T-helper 17 cell (primary cell): ENCODE results near the gene CHMP6. TPM values are rescaled to one million over a fixed set of nuclear protein-coding genes. Genes with fewer than 3 reads are reported as not detected.
"Not testable (repeated sequence)": the region's sequence is repeated elsewhere in the genome, so short reads cannot be mapped to it uniquely, and the experiment has no call there.

Experiments used
- ATAC-seq: fragments of 150-1000 bp; cut with Tn5 transposase; 2 replicates; pipeline ENCODE4 v1.10.0; 2021; ENCODE audit warnings: mild to moderate bottlenecking, moderate library complexity
- DNase-seq, 3 donors: peaks; one replicate each; pipeline versions ENCODE4 v3.0.0 to v3.0.0-alpha.2; 2020 to 2021
- H3K9me3 ChIP-seq: one replicate; pipeline ENCODE4 v1.7.0; 2013; ENCODE audit warnings: low read length, mild to moderate bottlenecking; ENCODE audit not compliant: control insufficient read depth, poor library complexity, severe bottlenecking
- H3K27ac Mint-ChIP-seq: one replicate; pipeline ENCODE4 v1.8.0; 2022; ENCODE audit warnings: mild to moderate bottlenecking, moderate library complexity, mixed read lengths
- H3K27me3 Mint-ChIP-seq: one replicate; pipeline ENCODE4 v1.8.0; 2022; ENCODE audit warnings: mixed read lengths
- H3K36me3 Mint-ChIP-seq: one replicate; pipeline ENCODE4 v1.8.0; 2022; ENCODE audit warnings: low read depth, mixed read lengths
- H3K4me1 Mint-ChIP-seq: one replicate; pipeline ENCODE4 v1.8.0; 2022; ENCODE audit warnings: mild to moderate bottlenecking, mixed read lengths
- H3K4me3 Mint-ChIP-seq: one replicate; pipeline ENCODE4 v1.8.0; 2022; ENCODE audit warnings: mild to moderate bottlenecking, moderate library complexity, mixed read lengths
- total RNA-seq, 4 donors: library from RNA in 2 of 4; stranded (reverse) in 2 of 4; gene quantifications; one replicate each; pipeline ENCODE4 v1.2.3 and lab custom pipeline; 2022 to 2026

Gene CHMP6
- total RNA-seq, 2 donors from 2014 or later = 21.0 to 25.6 TPM

DNA sequence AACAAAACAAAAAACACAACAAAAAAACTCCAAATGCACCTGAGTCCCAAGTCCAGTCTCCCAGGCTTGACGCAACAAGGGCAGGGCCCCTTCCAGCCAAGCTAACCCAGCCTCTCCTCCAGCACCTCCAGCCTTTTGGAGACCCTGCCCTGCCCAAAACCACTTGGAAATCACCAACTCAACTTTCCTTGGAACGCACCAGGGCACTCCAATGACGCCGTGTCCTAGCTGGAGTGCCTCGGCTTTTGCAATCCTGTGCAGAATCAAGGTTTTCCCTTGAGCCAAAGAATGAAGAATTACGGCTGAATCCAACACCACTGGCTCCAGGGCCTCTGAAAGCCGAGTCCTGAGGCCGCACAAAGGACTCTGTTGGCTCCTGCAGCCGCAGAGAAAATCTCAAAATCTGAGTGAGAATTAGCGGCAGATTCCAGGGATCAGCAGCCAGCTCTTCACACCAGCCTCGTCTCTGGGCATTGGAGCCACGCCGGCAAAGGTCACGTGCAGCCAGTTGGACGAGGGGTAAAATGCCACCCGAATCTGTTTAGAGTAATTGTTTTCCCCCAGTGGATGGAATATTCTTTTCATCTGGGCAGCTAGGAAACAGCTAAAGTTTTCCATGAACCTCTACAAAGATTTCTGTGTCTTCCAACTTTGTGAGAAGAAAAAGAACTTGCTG lies 33.6 kb downstream of the CHMP6 start:
- H3K36me3 Mint-ChIP-seq = no peaks in the 10 kb centered on the region
- DNase-seq (no peak), ATAC-seq (no peak)
- H3K4me1 Mint-ChIP-seq = peaks cover 6% of the 10 kb centered on the region
- H3K4me3 Mint-ChIP-seq = no peak overlapping the region
- H3K27me3 Mint-ChIP-seq = peaks cover 27% of the 10 kb centered on the region
- no peak overlapping the region for H3K27ac Mint-ChIP-seq
- no peaks in the 10 kb centered on the region for H3K9me3 ChIP-seq

DNA sequence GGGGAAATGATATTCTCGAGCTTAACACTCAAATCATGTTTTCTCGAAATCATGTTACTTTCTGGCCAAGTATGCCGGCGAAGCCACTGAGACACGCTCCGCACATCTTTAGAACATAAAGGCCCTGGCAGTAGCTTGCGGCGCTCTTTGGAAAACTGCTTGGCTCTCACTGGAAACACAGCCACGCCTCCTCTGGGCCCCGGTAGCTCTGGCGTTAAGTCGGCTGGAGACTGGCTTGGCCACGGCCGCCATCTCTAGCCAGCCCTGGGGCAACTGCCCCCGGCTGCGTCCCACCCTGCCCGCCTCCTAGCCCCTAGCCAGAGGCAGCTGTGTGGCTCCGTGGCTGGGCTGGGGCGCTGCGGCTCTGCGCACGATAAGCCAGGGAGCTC lies 34.1 kb downstream of the CHMP6 start:
- DNase-seq = no peak
- H3K4me3 Mint-ChIP-seq = no peak overlapping the region

DNA sequence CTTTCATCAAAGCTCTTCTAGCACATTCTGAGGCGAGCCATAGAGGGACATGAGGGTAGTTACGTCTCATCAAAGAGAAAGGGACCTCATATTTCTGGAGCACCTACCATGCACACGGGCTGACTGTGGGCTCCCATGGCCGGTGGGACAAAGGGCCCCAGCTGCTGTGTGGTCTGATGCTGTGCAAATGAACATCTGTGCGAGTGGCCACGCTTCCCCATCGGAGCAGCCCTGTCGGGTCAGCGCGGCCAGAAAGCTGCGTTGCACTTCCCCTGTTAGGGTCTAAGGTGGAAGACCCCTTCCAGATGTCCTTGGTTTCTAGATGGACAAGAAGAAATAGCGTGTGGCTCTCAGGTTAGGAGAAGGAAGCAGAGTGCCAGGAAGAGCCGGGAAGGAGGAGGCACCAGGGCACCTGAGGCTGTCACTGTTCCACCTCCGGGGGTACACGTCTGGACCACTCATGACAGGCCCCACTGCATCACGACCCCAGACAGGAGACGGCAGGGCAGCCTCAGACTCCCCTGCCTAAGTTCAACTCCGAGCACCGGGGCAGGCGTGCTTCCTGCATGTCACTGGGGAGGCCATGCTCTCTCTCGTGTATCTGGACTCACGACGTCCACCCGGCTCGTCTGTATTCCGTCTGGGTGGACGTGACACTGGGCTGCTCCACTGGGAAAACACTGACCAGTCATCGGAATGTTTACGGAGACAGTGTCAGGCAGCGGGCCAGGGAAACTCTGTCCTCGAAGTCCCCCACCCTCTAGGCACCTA lies 34.8 kb downstream of the CHMP6 start:
- no peak overlapping the region for H3K4me3 Mint-ChIP-seq
- H3K4me1 Mint-ChIP-seq = peaks cover 6% of the 10 kb centered on the region
- ATAC-seq (no peak), DNase-seq (no peak)
- peaks cover 36% of the 10 kb centered on the region for H3K27me3 Mint-ChIP-seq
- H3K36me3 Mint-ChIP-seq = no peaks in the 10 kb centered on the region
- H3K27ac Mint-ChIP-seq = no peak overlapping the region
- no peaks in the 10 kb centered on the region for H3K9me3 ChIP-seq

More for the DNA sequence above, 34.1 kb downstream of the CHMP6 start:
- no peak overlapping the region for H3K27ac Mint-ChIP-seq
- peaks cover 32% of the 10 kb centered on the region for H3K27me3 Mint-ChIP-seq
- peaks cover 6% of the 10 kb centered on the region for H3K4me1 Mint-ChIP-seq
- H3K9me3 ChIP-seq = no peaks in the 10 kb centered on the region
- no peaks in the 10 kb centered on the region for H3K36me3 Mint-ChIP-seq
- ATAC-seq = no peak

DNA sequence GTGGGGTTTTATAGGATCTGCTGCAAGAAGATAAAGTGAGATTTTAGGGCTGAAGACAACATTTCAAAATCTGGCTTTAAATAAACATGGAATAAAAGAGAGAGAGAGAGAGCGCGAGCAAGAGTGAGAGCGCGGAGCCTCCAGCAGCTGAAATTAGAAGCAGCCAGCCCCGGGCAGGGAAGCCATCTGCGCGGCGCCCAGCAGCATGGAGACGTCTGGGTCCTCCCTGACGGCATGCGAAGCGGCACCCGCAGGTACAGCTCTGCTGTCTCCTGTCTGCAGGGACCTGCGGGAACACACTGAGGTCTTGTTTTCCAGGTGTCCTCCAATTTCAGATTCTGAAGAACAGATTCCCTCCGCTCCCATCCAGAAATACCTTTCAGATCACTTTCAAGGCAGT lies 35.4 kb downstream of the CHMP6 start:
- Mint-ChIP-seq H3K36me3 (no peaks in the 10 kb centered on the region), H3K27ac (no peak overlapping the region), H3K4me3 (no peak overlapping the region), H3K4me1 (peaks cover 6% of the 10 kb centered on the region), H3K27me3 (peaks cover 36% of the 10 kb centered on the region)
- no peaks in the 10 kb centered on the region for H3K9me3 ChIP-seq
- ATAC-seq (no peak), DNase-seq (no peak)

DNA sequence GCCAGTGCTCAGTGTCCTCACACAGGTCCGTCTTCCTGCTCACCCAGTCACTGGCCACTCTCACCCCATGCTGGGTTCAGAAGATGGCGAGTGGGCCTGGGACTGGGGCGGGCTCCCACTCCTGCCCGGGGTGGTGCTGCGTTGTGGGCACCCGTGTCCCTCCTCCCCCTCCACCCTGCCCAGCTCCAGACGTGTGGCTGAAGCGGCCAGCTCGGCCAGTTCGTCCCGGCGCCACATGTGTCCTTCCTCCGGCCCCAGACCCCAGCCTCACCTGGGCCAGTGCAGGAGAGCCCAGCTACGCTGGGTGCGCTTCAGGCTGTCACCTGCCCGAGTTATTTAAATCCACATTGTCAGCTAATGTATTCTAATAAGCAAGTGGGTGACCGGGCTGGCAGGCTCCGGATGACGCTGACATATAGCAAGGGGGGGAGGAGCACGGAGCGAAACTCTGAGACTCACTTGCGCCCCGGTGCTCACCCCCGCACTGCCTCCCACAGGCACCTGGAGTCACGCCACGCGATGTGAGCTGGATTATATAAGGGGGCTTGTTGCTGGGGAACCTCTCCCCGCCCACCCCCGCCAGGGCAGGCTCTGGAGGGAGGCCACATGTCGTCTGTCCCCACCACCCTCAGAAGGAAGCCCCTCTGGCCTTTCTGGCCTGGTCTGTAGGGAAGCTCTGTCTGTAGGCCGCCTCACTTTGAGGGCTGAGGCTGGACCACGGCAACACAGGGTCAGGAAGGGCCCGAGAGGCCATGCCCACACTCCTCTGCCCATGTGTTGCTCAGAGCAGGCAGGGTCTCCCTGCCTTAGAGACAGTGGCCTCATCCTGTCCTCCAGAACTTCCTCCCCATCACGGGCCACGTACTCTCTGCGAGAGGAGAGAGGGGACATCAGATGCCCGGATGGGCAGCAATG lies 36.2 kb downstream of the CHMP6 start:
- DNase-seq (no peak), ATAC-seq (no peak)
- H3K4me1 Mint-ChIP-seq = peaks cover 6% of the 10 kb centered on the region
- H3K36me3 Mint-ChIP-seq = no peaks in the 10 kb centered on the region
- H3K9me3 ChIP-seq = no peaks in the 10 kb centered on the region
- H3K27ac Mint-ChIP-seq = no peak overlapping the region
- H3K27me3 Mint-ChIP-seq = peaks cover 37% of the 10 kb centered on the region
- no peak overlapping the region for H3K4me3 Mint-ChIP-seq

DNA sequence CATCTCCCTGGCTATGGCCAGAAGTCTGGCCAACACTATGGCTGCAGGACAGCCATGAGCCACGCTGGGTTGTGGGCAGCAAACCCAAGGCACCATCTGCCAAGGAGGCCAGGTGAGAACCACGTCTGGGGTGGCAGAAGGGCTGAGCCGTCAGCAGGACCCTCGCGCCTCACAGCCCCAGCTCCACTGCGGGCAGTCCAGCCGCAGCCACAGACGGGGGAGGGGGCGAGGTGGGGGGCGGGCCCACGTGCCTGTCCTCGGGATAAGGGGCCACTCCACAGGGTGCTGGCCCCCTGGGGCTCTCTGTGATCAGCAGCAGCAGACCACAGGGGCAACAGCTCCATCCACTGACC lies 36.8 kb downstream of the CHMP6 start:
- ATAC-seq (no peak), DNase-seq (no peak)
- Mint-ChIP-seq H3K4me3 (no peak overlapping the region), H3K4me1 (peaks cover 9% of the 10 kb centered on the region), H3K27ac (no peak overlapping the region), H3K36me3 (no peaks in the 10 kb centered on the region), H3K27me3 (peaks cover 42% of the 10 kb centered on the region)
- H3K9me3 ChIP-seq = no peaks in the 10 kb centered on the region

DNA sequence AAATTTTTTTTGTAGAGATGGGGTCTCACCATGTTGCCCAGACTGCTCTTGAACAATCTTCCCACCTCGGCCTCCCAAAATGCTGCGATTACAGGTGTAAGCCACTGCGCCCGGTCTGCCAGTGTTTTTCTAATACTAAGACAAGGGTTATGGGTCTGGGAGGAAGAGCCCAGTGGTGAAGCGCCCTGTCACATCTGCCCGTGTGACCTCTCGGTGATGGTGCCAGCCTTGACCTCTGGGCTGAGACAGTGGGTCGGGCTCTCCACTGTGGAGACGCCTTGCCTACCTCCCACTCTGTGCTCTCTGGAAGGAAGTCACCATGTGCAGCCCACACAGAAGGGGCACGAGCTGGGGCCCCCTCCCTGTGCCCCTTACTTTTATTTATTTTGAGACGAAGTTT lies 38.2 kb downstream of the CHMP6 start:
- Mint-ChIP-seq H3K4me1 (peaks cover 10% of the 10 kb centered on the region), H3K27ac (no peak overlapping the region), H3K4me3 (no peak overlapping the region), H3K36me3 (no peaks in the 10 kb centered on the region), H3K27me3 (peaks cover 42% of the 10 kb centered on the region)
- ATAC-seq (no peak), DNase-seq (no peak)
- no peaks in the 10 kb centered on the region for H3K9me3 ChIP-seq

DNA sequence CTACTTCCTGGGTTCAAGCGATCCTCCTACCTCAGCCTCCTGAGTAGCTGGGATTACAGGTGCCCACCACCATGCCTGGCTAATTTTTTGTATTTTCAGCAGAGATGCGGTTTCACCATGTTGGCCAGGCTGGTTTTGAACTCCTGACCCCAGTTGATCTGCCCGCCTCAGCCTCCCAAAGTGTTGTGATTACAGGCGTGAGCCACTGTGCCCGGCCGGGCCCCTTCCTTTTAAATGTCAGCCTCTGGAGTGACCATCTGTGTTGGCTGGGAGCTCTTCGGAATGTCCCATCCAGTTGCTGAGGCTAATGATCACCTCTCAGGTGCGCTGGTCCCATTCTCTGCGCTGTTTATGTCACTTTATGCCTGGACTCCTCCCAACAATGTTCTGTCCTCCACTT lies 38.7 kb downstream of the CHMP6 start:
- not testable (repeated sequence) for H3K4me3 Mint-ChIP-seq, H3K4me1 Mint-ChIP-seq, H3K9me3 ChIP-seq, H3K36me3 Mint-ChIP-seq, H3K27ac Mint-ChIP-seq, ATAC-seq, DNase-seq
- H3K27me3 Mint-ChIP-seq = peaks cover 38% of the 10 kb centered on the region

DNA sequence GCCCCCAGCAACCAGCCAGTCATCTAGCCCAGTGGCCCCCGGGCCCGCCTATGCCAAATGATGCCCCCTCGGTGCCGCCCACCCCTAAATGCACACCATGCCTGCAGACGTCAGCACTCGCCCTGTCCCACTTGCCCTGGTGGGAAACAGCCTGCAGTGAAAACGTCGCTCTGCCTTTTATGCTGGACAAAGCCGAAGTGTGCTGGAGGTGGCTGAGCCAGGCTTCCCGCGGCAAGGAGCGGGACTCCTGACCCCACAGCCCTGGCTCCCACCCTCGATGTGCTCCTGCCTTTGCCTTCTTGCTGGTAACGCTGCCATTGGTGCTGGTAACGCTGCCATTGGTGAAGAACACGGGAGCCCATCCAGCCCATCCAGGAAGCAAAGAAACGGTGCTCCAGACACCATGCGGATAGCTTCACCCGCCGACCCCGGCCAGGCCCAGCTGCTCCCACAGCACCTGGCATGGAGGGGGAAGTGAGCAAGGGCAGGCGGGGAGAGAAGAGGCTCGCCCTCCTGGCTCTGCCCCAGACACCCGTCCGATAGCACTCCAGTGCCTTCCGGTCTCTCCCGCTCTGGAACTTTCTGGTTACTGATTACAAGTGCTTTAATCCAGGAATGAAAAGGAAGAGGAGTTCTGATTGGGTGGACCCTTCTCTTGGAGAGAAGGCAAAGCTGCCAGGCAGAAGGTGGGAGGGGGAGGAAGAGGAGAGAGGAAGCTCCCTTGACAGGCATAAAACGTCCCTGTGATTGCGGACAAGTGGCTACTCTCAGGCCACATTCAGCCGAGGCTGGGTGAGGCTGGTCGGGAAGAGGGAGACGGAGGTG lies 39.3 kb downstream of the CHMP6 start:
- no peak for DNase-seq
- H3K27ac Mint-ChIP-seq = no peak overlapping the region
- H3K36me3 Mint-ChIP-seq = no peaks in the 10 kb centered on the region
- H3K4me1 Mint-ChIP-seq = peaks cover 10% of the 10 kb centered on the region
- no peaks in the 10 kb centered on the region for H3K9me3 ChIP-seq
- peaks cover 37% of the 10 kb centered on the region for H3K27me3 Mint-ChIP-seq
- ATAC-seq = no peak
- H3K4me3 Mint-ChIP-seq = no peak overlapping the region

DNA sequence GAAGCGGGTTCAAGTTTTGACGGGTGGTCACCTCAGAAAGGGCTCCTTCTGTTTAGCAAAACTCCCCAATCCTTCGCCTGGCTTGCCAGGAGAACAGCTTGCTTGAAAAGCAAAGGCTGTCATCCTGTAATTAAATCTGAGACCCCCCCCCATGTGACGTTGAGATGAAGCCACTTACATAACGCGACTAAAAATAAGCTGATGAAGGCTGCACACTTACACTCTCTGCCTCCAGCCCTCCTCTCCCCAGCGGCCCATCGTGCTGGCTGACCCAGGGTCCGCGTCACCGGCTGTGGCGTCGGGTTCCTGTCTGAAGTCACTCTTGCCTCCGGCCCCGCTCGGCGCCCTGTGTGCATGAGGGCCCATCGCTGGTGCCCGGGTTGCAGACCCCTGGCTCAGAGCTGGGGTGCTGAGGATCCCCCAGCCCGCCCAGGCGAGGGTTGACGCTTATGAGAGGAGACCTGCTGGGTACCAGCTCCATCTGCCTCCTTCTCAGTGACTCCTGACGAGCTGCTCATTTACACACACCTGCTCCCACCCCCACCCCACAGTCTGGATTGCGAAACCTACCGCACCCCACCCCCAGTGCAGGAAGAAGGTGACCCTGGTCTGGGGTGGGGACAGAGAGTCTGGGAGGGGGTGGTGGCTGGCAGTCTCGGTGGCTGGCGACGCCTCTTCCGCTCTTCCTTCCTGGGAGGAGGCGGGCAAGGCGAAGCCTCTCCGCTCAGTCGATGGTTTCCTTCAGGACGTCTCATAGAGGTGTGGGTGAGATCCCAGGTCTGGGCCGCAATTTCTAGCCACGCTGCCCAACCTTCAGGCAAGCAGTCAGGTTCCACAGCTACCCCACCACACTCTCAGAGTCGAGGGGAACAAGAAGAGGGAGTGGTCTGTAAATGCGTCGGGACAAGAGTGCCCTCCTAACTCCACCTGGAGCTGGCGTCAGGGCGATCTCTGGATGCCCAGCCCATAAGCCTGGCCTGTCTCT lies 40.2 kb downstream of the CHMP6 start:
- H3K36me3 Mint-ChIP-seq = no peaks in the 10 kb centered on the region
- H3K9me3 ChIP-seq = no peaks in the 10 kb centered on the region
- DNase-seq = no peak

DNA sequence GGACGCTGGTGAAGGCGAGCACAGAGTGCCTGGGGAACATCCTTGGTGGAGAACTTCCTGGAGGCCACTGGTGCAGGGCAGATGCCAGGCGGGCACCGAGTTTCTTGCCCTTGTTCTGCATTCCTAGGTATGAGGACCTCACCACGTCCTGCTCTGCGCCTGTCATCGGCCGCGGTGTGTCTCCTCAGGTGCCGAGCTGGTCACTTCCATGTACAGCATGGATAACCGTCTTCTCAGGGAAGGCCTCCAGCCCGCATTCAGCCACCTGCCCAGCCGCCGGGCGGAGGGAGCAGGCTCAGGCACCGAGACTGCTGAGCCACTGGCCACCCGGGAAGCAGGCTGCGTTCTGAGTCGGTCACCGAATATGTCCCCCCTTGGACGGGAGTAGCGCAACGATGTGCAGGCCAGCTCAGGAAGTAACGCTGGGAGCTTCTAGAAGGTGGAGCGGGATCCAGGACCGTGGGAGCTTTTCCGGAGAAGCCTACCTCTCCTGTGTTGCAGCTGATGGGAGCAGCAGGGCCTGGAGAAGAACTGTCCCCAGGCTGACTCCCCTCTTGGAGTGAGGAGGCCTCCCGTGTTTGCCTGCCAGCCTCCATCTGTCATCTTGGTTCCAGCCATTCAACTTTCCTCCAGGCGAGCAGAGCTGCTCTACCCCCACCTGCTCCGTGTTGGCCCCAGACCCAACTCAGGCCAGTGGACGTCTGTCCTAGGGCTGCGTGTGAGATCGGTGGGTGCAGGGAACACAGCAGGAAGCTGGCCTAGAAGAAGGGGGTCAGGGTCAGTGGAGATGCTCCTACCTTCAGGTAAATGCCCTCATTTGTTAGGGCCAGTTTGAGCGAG lies 41.2 kb downstream of the CHMP6 start:
- DNase-seq = no peak
- no peak overlapping the region for H3K27ac Mint-ChIP-seq
- no peaks in the 10 kb centered on the region for H3K36me3 Mint-ChIP-seq

More for the DNA sequence above, 40.2 kb downstream of the CHMP6 start:
- Mint-ChIP-seq H3K27me3 (peaks cover 29% of the 10 kb centered on the region), H3K4me1 (peaks cover 12% of the 10 kb centered on the region), H3K27ac (no peak overlapping the region), H3K4me3 (no peak overlapping the region)
- ATAC-seq = no peak

More for the DNA sequence above, 41.2 kb downstream of the CHMP6 start:
- peaks cover 34% of the 10 kb centered on the region for H3K27me3 Mint-ChIP-seq
- no peak for ATAC-seq
- no peaks in the 10 kb centered on the region for H3K9me3 ChIP-seq
- peaks cover 12% of the 10 kb centered on the region for H3K4me1 Mint-ChIP-seq
- peak overlapping the region; percentile 50 for H3K4me3 Mint-ChIP-seq
